Cardiac muscle cell (in vitro differentiated cells and primary cell): Measurements from ENCODE around the gene RCHY1. TPM values are rescaled to one million over a fixed set of nuclear protein-coding genes. Genes with fewer than 3 reads are reported as not detected.
A peak's percentile ranks its signal among the peaks of the same experiment; 100 is the strongest.

Source experiments
- DNase-seq, 2 donors: peaks; one replicate each; pipeline versions ENCODE4 v3.0.0 to v3.0.0-alpha.2; 2010 to 2017; ENCODE audit warnings: low read depth in 1 of 2, low spot score in 1 of 2
- H3K27ac ChIP-seq: fragments of 200-600 bp; sonication (generic); 2 replicates; pipeline ENCODE4 v1.5.1; 2016
- H3K27me3 ChIP-seq: fragments of 200-600 bp; sonication (generic); 2 replicates; pipeline ENCODE4 v1.6.0; 2016; ENCODE audit warnings: control low read depth
- H3K36me3 ChIP-seq: fragments of 200-600 bp; sonication (generic); 2 replicates; pipeline ENCODE4 v1.5.1; 2016; ENCODE audit warnings: control low read depth
- H3K4me1 ChIP-seq: fragments of 200-600 bp; sonication (generic); 2 replicates; pipeline ENCODE4 v1.8.1; 2017; ENCODE audit warnings: low read depth, mild to moderate bottlenecking, mixed run types
- H3K4me3 ChIP-seq: fragments of 200-600 bp; sonication (generic); 2 replicates; pipeline ENCODE4 v1.5.1; 2016; ENCODE audit warnings: mild to moderate bottlenecking
- H3K9me3 ChIP-seq: fragments of 200-600 bp; sonication (generic); 2 replicates; pipeline ENCODE4 v1.5.1; 2017; ENCODE audit warnings: low read depth, mild to moderate bottlenecking, control low read depth
- polyA plus RNA-seq: library from polyadenylated mRNA; unstranded; fragments of >200 nt; fragmentation: Nextera tagmentation; extraction: Ambion mirVana; gene quantifications from 2 replicates; pipeline ENCODE4 v1.2.1, GENCODE V29; 2016
- total RNA-seq: library from RNA; depleted of rRNA; stranded (reverse); fragments of >200 nt; gene quantifications from 2 replicates; pipeline ENCODE4 v1.2.3, GENCODE V29; 2016
- TF ChIP-seq, protein P1 (sequence below): IDR thresholded peaks from 2 replicates; pipeline ENCODE4 v1.5.1; 2012; ENCODE audit warnings: low read depth, mild to moderate bottlenecking, low read length

RCHY1 gene
- total and polyA plus RNA-seq, 2 experiments from 2014 or later: 22.3 to 29.6 TPM

DNA sequence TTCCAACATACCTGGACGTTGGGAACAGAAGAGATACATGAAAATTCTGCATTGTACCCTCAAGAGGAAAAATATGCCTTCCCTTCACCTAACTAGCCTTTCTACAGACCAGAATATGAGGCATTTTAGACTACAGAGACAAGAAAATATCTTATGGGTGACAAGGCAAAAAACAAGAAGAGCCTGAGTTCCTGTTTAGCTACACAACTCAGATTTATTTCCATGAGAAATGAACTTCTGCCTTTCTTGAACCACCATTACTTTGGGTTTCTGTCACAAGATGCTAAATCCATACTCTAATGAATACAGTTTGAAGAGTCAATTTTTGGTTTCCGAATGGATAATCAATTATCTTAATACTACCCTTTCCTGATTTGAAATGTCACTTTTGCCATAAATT is 18.7 kb downstream of the RCHY1 start:
- no peak for DNase-seq
- Histone ChIP-seq H3K4me3 (no peak overlapping the region), H3K27ac (no peak overlapping the region), H3K9me3 (no peaks in the 10 kb centered on the region), H3K36me3 (peaks cover 32% of the 10 kb centered on the region), H3K4me1 (no peaks in the 10 kb centered on the region), H3K27me3 (no peaks in the 10 kb centered on the region)
- TF ChIP-seq, protein P1, sequence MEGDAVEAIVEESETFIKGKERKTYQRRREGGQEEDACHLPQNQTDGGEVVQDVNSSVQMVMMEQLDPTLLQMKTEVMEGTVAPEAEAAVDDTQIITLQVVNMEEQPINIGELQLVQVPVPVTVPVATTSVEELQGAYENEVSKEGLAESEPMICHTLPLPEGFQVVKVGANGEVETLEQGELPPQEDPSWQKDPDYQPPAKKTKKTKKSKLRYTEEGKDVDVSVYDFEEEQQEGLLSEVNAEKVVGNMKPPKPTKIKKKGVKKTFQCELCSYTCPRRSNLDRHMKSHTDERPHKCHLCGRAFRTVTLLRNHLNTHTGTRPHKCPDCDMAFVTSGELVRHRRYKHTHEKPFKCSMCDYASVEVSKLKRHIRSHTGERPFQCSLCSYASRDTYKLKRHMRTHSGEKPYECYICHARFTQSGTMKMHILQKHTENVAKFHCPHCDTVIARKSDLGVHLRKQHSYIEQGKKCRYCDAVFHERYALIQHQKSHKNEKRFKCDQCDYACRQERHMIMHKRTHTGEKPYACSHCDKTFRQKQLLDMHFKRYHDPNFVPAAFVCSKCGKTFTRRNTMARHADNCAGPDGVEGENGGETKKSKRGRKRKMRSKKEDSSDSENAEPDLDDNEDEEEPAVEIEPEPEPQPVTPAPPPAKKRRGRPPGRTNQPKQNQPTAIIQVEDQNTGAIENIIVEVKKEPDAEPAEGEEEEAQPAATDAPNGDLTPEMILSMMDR: no peak

DNA sequence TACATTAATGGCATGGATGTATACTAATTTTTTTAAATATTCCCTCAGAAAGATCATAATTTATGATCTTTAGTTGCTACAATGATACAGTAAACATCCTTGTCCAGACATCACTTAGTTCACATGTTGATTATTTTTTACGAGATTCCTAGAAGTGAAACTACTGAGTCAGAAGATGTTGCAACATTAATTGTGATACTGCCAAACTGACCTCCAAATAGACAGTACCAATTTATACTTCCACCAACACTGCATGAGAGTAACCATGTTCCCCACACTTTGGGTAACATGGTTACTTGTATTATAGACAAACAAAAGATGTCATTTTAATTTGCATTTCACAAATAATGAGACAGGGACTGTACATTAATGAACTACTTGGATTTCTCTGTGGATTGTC is 19.6 kb downstream of the RCHY1 start:
- TF ChIP-seq, protein P1: no peak
- Histone ChIP-seq H3K36me3 (peaks cover 39% of the 10 kb centered on the region), H3K9me3 (no peaks in the 10 kb centered on the region), H3K4me3 (no peak overlapping the region), H3K4me1 (no peaks in the 10 kb centered on the region), H3K27ac (no peak overlapping the region), H3K27me3 (no peaks in the 10 kb centered on the region)
- DNase-seq: peak in 1 of 2 donors; percentile 82

DNA sequence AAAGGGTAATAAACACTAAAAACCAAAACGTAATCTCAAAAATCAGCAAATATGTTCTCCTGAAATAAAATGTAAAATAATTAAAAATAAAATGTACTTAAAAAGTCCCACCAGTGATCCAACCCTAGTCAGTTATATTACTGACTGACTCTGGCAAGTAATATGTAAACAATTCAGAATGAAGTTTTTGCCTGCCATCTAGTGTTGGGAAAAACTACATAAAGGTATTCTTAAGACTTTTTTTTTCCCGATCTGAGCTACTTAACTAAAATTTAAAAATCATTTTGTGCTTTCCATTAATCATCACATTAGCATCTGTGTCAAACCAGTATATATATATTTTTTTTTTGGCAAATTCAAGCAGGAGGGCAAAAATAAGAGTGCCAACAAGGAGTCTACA is 24.0 kb downstream of the RCHY1 start:
- Histone ChIP-seq H3K27ac (no peak overlapping the region), H3K9me3 (no peaks in the 10 kb centered on the region), H3K4me3 (no peak overlapping the region), H3K4me1 (no peaks in the 10 kb centered on the region), H3K27me3 (no peaks in the 10 kb centered on the region), H3K36me3 (peaks cover 70% of the 10 kb centered on the region)
- peak in 1 of 2 donors; percentile 58 for DNase-seq
- TF ChIP-seq, protein P1: peak; percentile 26

DNA sequence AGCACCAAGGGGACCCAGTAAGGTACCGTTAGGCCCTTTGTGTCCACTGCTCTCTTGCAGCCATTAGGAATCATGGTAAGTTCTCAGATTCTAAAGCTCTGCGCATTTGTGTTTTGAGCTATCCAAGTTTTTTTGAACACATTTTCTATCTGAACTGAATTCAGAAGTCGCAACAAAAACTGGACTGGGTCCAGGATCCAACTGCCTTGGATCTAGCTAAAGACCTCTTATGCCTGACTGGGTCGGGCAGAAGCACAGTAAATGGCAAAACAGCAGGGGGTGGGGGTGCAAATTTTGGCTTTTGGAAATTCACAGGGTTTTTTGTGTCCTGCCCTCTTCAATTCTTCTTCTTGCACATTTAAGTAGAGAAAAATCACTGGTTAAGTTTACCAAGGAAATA is 30.0 kb downstream of the RCHY1 start:
- no peak for DNase-seq
- Histone ChIP-seq H3K27me3 (no peaks in the 10 kb centered on the region), H3K4me3 (no peak overlapping the region), H3K27ac (no peak overlapping the region), H3K36me3 (peaks cover 52% of the 10 kb centered on the region), H3K4me1 (no peaks in the 10 kb centered on the region), H3K9me3 (no peaks in the 10 kb centered on the region)
- TF ChIP-seq, protein P1: no peak

DNA sequence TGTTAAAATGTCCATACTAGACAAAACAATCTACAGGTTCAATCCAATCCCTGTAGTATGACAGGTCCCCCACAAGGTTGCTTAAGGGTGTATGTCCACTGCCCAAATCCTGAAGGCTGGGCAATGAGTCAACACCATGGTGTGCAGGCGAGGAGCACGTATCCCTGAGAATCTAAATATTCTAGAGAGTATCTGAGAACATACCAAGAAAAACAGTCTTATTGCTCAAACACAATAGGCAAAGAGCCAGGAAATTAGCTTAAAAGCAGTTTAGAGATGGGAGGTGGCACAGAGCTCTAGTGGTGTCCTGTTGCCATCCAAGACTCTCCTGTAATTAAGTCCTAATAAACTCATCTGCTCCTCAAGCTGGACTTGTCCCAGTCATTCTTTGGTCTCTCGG is 37.0 kb downstream of the RCHY1 start:
- peaks cover 14% of the 10 kb centered on the region for H3K36me3 ChIP-seq
- peak in 1 of 2 donors; percentile 37 for DNase-seq
- TF ChIP-seq, protein P1: no peak
- no peaks in the 10 kb centered on the region for H3K27me3 ChIP-seq
- no peaks in the 10 kb centered on the region for H3K4me1 ChIP-seq
- no peaks in the 10 kb centered on the region for H3K9me3 ChIP-seq
- no peak overlapping the region for H3K4me3 ChIP-seq
- no peak overlapping the region for H3K27ac ChIP-seq

GRCh38 chr4:75470738-75471137 is 43.5 kb downstream of the RCHY1 start:
- Histone ChIP-seq H3K4me3 (no peak overlapping the region), H3K36me3 (no peaks in the 10 kb centered on the region), H3K4me1 (peaks cover 5% of the 10 kb centered on the region), H3K27me3 (no peaks in the 10 kb centered on the region), H3K9me3 (no peaks in the 10 kb centered on the region), H3K27ac (no peak overlapping the region)
- TF ChIP-seq, protein P1: no peak
- no peak for DNase-seq
